Prostate gland (tissue), 2 donors: Measurements from ENCODE around the gene LITAF. TPM values are rescaled to one million over a fixed set of nuclear protein-coding genes. Genes with fewer than 3 reads are reported as not detected.
A peak's percentile ranks its signal among the peaks of the same experiment; 100 is the strongest.

Source experiments
- DNase-seq: peaks from one replicate; pipeline ENCODE4 v3.0.0-alpha.2; 2019; ENCODE audit warnings: low spot score
- H3K27ac ChIP-seq, 2 donors: fragments of 200-600 bp; sonication (generic); 2 replicates each; pipeline ENCODE4 v1.5.1; 2017 to 2019
- H3K27me3 ChIP-seq: fragments of 200-600 bp; sonication (generic); replicated peaks from 2 replicates; pipeline ENCODE4 v1.5.1; 2019; ENCODE audit not compliant: insufficient read depth
- H3K36me3 ChIP-seq, 2 donors: fragments of 200-600 bp; sonication (generic); 1 replicate in 1 of 2; 2 replicates in 1 of 2; pipeline versions ENCODE4 v1.5.1 to v1.8.1; 2017 to 2019
- H3K4me1 ChIP-seq: fragments of 200-600 bp; sonication (generic); replicated peaks from 2 replicates; pipeline ENCODE4 v1.5.1; 2019
- H3K4me3 ChIP-seq, 2 donors: fragments of 200-600 bp; sonication (generic); 2 replicates each; pipeline ENCODE4 v1.5.1; 2017 to 2019
- H3K9me3 ChIP-seq: fragments of 200-600 bp; sonication (generic); 2 replicates; pipeline ENCODE4 v1.5.1; 2017
- CTCF ChIP-seq, 4 experiments: fragments of 200-600 bp in 2 of 4; fragments of 450-650 bp in 2 of 4; sonication (generic) in 2 of 4; IDR thresholded peaks; 1 replicate in 3 of 4; 2 replicates in 1 of 4; pipeline ENCODE4 v1.5.1; 2016 to 2019; ENCODE audit warnings: antibody characterized with exemption in 4 of 4, mild to moderate bottlenecking in 2 of 4, moderate library complexity in 2 of 4
- POLR2A ChIP-seq: fragments of 450-650 bp; IDR thresholded peaks from one replicate; pipeline ENCODE4 v1.6.1; 2016; ENCODE audit warnings: antibody characterized with exemption, mild to moderate bottlenecking
- POLR2AphosphoS5 ChIP-seq: sonication (generic); formaldehyde crosslinking; IDR thresholded peaks from one replicate; pipeline ENCODE4 v1.6.1; 2017; ENCODE audit warnings: antibody characterized with exemption
- WGBS: methylation state at CpG from one replicate; pipeline ENCODE4 v1.1.5; 2018; 5-methylcytosine and 5-hydroxymethylcytosine counted together
- intact Hi-C: fragments of 100-400 bp; cut with DNase I; formaldehyde crosslinking; loops from one replicate; pipeline ENCODE4 v1.14.2; 2022
- total RNA-seq, 2 donors: library from RNA; depleted of rRNA; stranded (reverse); fragments of >200 nt; gene quantifications; one replicate each; pipeline ENCODE4 v1.1.0, GENCODE V29; 2016

The LITAF gene
- total RNA-seq, 2 donors from 2014 or later, result 92.5 to 137 TPM

DNA sequence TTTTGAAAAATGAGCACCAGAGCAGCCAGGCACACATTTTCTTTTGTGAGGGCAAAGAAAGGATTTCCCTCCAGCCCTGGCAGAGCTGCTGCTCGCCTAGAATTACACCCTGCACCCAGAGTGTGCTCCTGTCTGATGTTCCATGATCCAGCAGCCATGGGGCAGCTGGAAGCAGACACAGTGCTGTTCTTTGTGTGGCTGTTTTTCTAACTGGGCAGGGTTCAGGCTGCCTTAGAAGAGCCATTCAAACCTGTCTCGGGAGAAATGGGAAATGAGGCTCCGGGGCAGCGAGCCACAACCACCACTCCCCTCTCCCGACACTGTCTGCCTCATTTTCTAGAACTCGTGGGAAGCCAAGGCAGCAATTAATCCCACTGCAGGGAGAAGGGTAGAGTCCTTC lies 28.9 kb downstream of the LITAF start:
- peaks cover 4 to 15% of the 10 kb centered on the region in 2 donors for H3K36me3 ChIP-seq
- no peak for TF ChIP-seq POLR2A
- no peak for TF ChIP-seq POLR2AphosphoS5
- TF ChIP-seq CTCF (IDR thresholded peaks at IDR 0.05), result no peak
- no peaks in the 10 kb centered on the region for H3K9me3 ChIP-seq
- H3K4me3 ChIP-seq, result no peak overlapping the region
- DNase-seq, result peak; percentile 17
- H3K4me1 ChIP-seq, result peaks cover 4% of the 10 kb centered on the region
- H3K27me3 ChIP-seq, result no peaks in the 10 kb centered on the region
- intact Hi-C loops, result no loop called here
- peak overlapping the region; percentile 44 to 56 for H3K27ac ChIP-seq
- WGBS, result 29% methylated on average over 6 of the region's 6 CpGs

DNA sequence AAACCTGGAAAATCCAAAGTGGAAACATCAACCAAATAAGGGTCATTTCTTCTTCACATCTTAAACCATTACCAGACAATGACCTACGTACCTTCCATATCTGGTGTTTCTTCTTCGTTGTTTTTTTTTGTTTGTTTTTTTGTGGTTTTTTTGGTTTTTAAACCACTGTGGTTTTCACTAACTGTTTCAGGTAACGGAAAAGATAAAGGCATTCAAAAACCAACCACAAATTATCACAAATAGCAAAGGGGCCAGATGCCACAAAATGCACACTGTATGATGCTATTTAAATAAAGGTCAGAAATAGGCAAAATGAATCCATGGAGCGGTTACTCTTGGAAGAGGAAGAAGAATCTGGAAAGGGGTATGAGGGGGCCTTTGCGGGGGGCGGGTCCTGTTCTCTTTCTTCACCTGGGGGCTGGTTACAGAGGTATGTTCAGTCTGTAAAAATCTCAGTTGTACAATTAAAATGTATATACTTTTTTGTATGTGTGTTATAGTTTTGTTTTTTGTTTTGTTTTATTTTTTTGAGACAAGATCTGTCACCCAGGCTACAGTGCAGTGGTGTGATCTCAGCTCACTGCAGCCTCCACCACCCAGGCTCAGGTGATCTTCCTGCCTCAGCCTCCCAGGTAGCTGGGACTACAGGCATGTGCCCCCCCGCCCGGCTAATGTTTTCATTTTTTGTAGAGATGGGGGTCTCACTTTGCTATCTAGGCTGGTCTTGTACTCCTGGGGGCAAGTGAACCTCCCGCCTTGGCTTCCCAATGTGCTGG lies 29.6 kb downstream of the LITAF start:
- TF ChIP-seq POLR2AphosphoS5 (no peak), CTCF (IDR thresholded peaks at IDR 0.05) (no peak), POLR2A (no peak)
- no peak for DNase-seq
- H3K4me1 ChIP-seq, result peaks cover 4% of the 10 kb centered on the region
- H3K27me3 ChIP-seq, result no peaks in the 10 kb centered on the region
- H3K9me3 ChIP-seq, result no peaks in the 10 kb centered on the region
- H3K4me3 ChIP-seq, result no peak overlapping the region
- WGBS, result 82% methylated on average over 9 of the region's 9 CpGs
- H3K36me3 ChIP-seq, result peaks cover 4 to 15% of the 10 kb centered on the region in 2 donors
- H3K27ac ChIP-seq, result peak overlapping the region; percentile 44 to 56
- intact Hi-C loops, result no loop called here

DNA sequence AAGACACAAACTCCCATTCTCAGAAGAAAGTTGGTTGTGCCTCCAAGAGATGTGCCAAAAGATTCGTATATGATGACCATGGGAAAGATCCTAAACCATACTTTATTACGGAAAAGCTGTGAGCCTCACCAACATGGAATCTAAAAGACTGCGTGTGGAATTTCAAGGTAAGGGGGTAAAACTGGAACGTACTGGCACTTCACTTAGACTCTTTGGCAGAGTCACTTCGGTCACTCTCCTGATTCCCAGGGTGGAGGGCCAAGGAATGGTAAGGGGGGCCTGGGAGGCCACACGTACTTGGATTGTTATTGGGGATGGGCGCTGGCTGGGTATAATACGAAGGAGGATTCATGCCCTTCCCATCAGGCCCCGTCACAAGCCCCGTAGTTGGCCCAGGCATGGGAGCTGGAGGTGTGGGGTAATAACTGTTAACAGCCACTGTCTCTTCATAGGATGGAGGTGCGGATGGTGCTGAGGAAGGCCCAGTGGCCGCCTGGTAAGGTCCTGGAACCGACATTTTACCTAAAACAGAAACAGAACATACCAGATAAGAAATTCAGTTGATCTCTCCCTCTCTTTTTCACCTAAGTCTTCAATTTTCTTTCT lies 30.4 kb downstream of the LITAF start:
- intact Hi-C loops, result no loop called here
- H3K4me3 ChIP-seq, result no peak overlapping the region
- TF ChIP-seq CTCF (IDR thresholded peaks at IDR 0.05) (no peak), POLR2AphosphoS5 (no peak), POLR2A (no peak)
- no peaks in the 10 kb centered on the region for H3K9me3 ChIP-seq
- H3K27ac ChIP-seq, result no peak overlapping the region
- H3K36me3 ChIP-seq, result peaks cover 4 to 15% of the 10 kb centered on the region in 2 donors
- 95% methylated on average over 13 of the region's 13 CpGs for WGBS
- H3K27me3 ChIP-seq, result no peaks in the 10 kb centered on the region
- no peak for DNase-seq
- peaks cover 4% of the 10 kb centered on the region for H3K4me1 ChIP-seq

DNA sequence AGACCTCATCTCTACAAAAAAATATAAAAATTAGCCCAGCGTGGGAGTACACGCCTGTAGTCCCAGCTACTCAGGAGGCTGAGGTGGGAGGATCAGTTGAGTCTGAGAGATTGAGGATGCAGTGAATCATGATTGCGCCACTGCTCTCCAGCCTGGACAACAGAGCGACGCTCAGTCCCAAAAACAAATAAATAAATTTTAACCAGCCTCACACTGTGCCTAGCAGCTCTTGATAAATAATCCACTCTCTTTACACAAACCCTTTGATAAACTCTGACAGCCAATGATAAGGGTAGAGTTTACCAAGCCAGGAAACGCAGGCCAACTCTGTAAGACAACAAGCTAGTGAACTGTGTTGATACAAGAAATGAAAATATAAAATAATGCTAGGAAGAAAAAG lies 32.7 kb downstream of the LITAF start:
- 73% methylated on average over 6 of the region's 6 CpGs for WGBS
- peak; percentile 51 for DNase-seq

DNA sequence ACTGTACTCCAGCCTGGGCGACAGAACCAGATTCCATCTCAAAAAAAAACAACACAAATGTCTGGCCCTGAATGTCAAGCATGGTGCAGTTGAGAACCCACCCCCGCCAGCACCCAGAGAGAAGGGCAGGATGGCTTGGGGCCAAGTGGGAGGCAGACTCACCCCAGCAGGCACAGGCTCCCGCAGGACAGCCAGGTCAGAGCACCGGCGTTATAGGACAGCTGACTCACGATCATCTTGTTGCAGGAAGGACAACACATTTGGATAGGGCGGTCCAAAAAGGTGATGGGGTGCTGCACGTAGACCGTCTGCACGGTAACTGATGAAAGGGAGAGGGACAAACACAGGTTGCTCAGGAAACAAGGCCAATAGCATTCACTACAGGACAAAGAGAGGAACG lies 33.3 kb downstream of the LITAF start:
- peaks cover 4 to 15% of the 10 kb centered on the region in 2 donors for H3K36me3 ChIP-seq
- no peak for TF ChIP-seq POLR2AphosphoS5
- TF ChIP-seq CTCF (IDR thresholded peaks at IDR 0.05), result no peak
- TF ChIP-seq POLR2A, result no peak

More for the DNA sequence above, 32.7 kb downstream of the LITAF start:
- H3K36me3 ChIP-seq, result peaks cover 4 to 15% of the 10 kb centered on the region in 2 donors
- intact Hi-C loops, result no loop called here
- H3K27me3 ChIP-seq, result no peaks in the 10 kb centered on the region
- peak overlapping the region in 1 of 2 donors; percentile 55 for H3K27ac ChIP-seq
- TF ChIP-seq POLR2AphosphoS5, result peak; percentile 85
- no peak for TF ChIP-seq POLR2A
- peaks cover 4% of the 10 kb centered on the region for H3K4me1 ChIP-seq
- H3K4me3 ChIP-seq, result no peak overlapping the region
- no peaks in the 10 kb centered on the region for H3K9me3 ChIP-seq

More for the DNA sequence above, 33.3 kb downstream of the LITAF start:
- H3K4me1 ChIP-seq, result peaks cover 4% of the 10 kb centered on the region
- no peak for DNase-seq
- H3K4me3 ChIP-seq, result no peak overlapping the region
- no peaks in the 10 kb centered on the region for H3K27me3 ChIP-seq
- intact Hi-C loops, result no loop called here
- WGBS, result 85% methylated on average over 11 of the region's 11 CpGs
- H3K9me3 ChIP-seq, result no peaks in the 10 kb centered on the region
- H3K27ac ChIP-seq, result peak overlapping the region in 1 of 2 donors; percentile 45
